H1 (cell line): Measurements from ENCODE around the gene TAF4. TPM values are rescaled to one million over a fixed set of nuclear protein-coding genes. Genes with fewer than 3 reads are reported as not detected.

ENCODE experiments used
- CTCF ChIA-PET: fragments of 300-600 bp; sonication (Branson Sonifier 250); formaldehyde crosslinking; loops from one replicate; lab custom pipeline; 2021; ENCODE audit not compliant: partially characterized antibody; lab: Charles Lee
- POLR2A ChIA-PET: fragments of 300-600 bp; sonication (Branson Sonifier 250); formaldehyde crosslinking; loops from one replicate; lab custom pipeline; 2021; ENCODE audit warnings: inconsistent platforms; ENCODE audit not compliant: partially characterized antibody; lab: Charles Lee
- DNase-seq, 2 experiments: peaks; one replicate each; pipeline versions ENCODE4 v3.0.0 to v3.0.0-alpha.2; 2010 to 2022; ENCODE audit warnings: low spot score in 2 of 2, low read depth in 1 of 2, mixed read lengths in 1 of 2
- FAIRE-seq: peaks from 2 replicates; lab custom pipeline; 2011; peaks lifted over from hg19 to GRCh38; lab: Jason Lieb, UNC
- H2AFZ ChIP-seq: 2 replicates; pipeline ENCODE4 v1.8.1; 2012; ENCODE audit warnings: low read length, inconsistent platforms
- H2AK5ac ChIP-seq: 2 replicates; pipeline ENCODE4 v1.6.1; 2013; ENCODE audit warnings: low read depth, low read length
- H2BK120ac ChIP-seq: replicated peaks from 2 replicates; pipeline ENCODE3; 2013; ENCODE audit warnings: low read depth, low read length, inconsistent platforms
- H2BK12ac ChIP-seq: 2 replicates; pipeline ENCODE4 v1.6.1; 2013; ENCODE audit warnings: low read depth, low read length
- H2BK15ac ChIP-seq: 2 replicates; pipeline ENCODE4 v1.6.1; 2013; ENCODE audit warnings: low read length
- H2BK20ac ChIP-seq: 2 replicates; pipeline ENCODE4 v1.6.1; 2013; ENCODE audit warnings: low read length
- H2BK5ac ChIP-seq: 2 replicates; pipeline ENCODE4 v1.6.1; 2013; ENCODE audit warnings: low read depth, low read length
- H3K14ac ChIP-seq: 2 replicates; pipeline ENCODE4 v1.6.1; 2013; ENCODE audit warnings: inconsistent platforms; ENCODE audit not compliant: insufficient read length
- H3K18ac ChIP-seq: 2 replicates; pipeline ENCODE4 v1.6.1; 2013; ENCODE audit warnings: low read length; ENCODE audit errors: extremely low read depth
- H3K23ac ChIP-seq: 2 replicates; pipeline ENCODE4 v1.6.1; 2013; ENCODE audit warnings: inconsistent platforms; ENCODE audit not compliant: insufficient read length
- H3K23me2 ChIP-seq: 2 replicates; pipeline ENCODE4 v1.6.1; 2013; ENCODE audit warnings: low read depth, low read length
- H3K27ac ChIP-seq: 2 replicates; pipeline ENCODE4 v1.6.1; 2011; ENCODE audit warnings: low read depth, low read length, inconsistent platforms
- H3K27me3 ChIP-seq, 4 experiments: replicated peaks in 1 of 4; 1 replicate in 1 of 4; 2 replicates in 3 of 4; pipeline versions ENCODE4 v1.6.1 to v1.8.1; 2011 to 2013; ENCODE audit warnings: low read length in 3 of 4, mild to moderate bottlenecking in 3 of 4, inconsistent platforms in 2 of 4, mixed read lengths in 2 of 4, moderate library complexity in 1 of 4; ENCODE audit not compliant: control insufficient read depth in 3 of 4, insufficient read depth in 3 of 4; ENCODE audit errors: extremely low read depth in 1 of 4
- H3K36me3 ChIP-seq, 4 experiments: 2 replicates each; pipeline versions ENCODE4 v1.6.1 to v1.8.1; 2011 to 2013; ENCODE audit warnings: mild to moderate bottlenecking in 4 of 4, low read length in 3 of 4, moderate library complexity in 2 of 4, control low read depth in 1 of 4, inconsistent platforms in 1 of 4; ENCODE audit not compliant: insufficient read depth in 4 of 4, control insufficient read depth in 2 of 4
- H3K4ac ChIP-seq: replicated peaks from 2 replicates; pipeline ENCODE3; 2013; ENCODE audit warnings: low read length, low read depth, mixed read lengths, inconsistent platforms; ENCODE audit not compliant: insufficient read length
- H3K4me1 ChIP-seq, 4 experiments: replicated peaks in 1 of 4; 1 replicate in 1 of 4; 2 replicates in 3 of 4; pipeline versions ENCODE4 v1.6.1 to v1.8.1; 2011 to 2013; ENCODE audit warnings: low read length in 3 of 4, inconsistent platforms in 2 of 4, mixed read lengths in 1 of 4; ENCODE audit not compliant: insufficient read depth in 4 of 4, control insufficient read depth in 3 of 4
- H3K4me2 ChIP-seq, 2 experiments: 2 replicates each; pipeline versions ENCODE4 v1.6.1 to v1.8.1; 2011 to 2013; ENCODE audit warnings: low read depth in 2 of 2, low read length in 2 of 2, control low read depth in 1 of 2, inconsistent platforms in 1 of 2, mild to moderate bottlenecking in 1 of 2; ENCODE audit not compliant: insufficient read depth in 1 of 2
- H3K4me3 ChIP-seq, 4 experiments: fragments of 200-600, 300-600 bp in 1 of 4; sonication (generic), shearing (Covaris generic), sonication (Bioruptor Twin) in 1 of 4; 2 replicates each; pipeline versions ENCODE4 v1.5.1 to v1.8.1; 2011 to 2016; ENCODE audit warnings: low read length in 4 of 4, low read depth in 3 of 4, control low read depth in 2 of 4, inconsistent platforms in 2 of 4, mild to moderate bottlenecking in 2 of 4, mixed read lengths in 1 of 4, moderate library complexity in 1 of 4; ENCODE audit not compliant: insufficient read depth in 2 of 4; ENCODE audit errors: extremely low read depth in 1 of 4
- H3K56ac ChIP-seq: replicated peaks from 2 replicates; pipeline ENCODE3; 2013; ENCODE audit warnings: low read depth, mild to moderate bottlenecking, mixed read lengths, low read length, inconsistent platforms; ENCODE audit not compliant: insufficient read length
- H3K79me1 ChIP-seq: 2 replicates; pipeline ENCODE4 v1.6.1; 2013; ENCODE audit warnings: low read depth, low read length, control low read depth
- H3K79me2 ChIP-seq, 2 experiments: 2 replicates each; pipeline versions ENCODE4 v1.6.1 to v1.8.1; 2012 to 2013; ENCODE audit warnings: low read length in 2 of 2, mild to moderate bottlenecking in 2 of 2, inconsistent platforms in 1 of 2; ENCODE audit not compliant: insufficient read depth in 2 of 2, control insufficient read depth in 1 of 2
- H3K9ac ChIP-seq, 4 experiments: replicated peaks in 1 of 4; 1 replicate in 1 of 4; 2 replicates in 3 of 4; pipeline versions ENCODE4 v1.6.1 to v1.8.1; 2011 to 2013; ENCODE audit warnings: low read depth in 3 of 4, low read length in 3 of 4, control low read depth in 2 of 4, mild to moderate bottlenecking in 2 of 4, moderate library complexity in 2 of 4, inconsistent platforms in 1 of 4; ENCODE audit errors: extremely low read depth in 1 of 4
- H3K9me3 ChIP-seq, 2 experiments: 2 replicates each; pipeline versions ENCODE4 v1.6.1 to v1.8.1; 2012 to 2013; ENCODE audit warnings: mild to moderate bottlenecking in 2 of 2, moderate library complexity in 2 of 2, control low read depth in 1 of 2, inconsistent platforms in 1 of 2, low read depth in 1 of 2, low read length in 1 of 2, mixed read lengths in 1 of 2; ENCODE audit not compliant: insufficient read depth in 2 of 2
- H4K20me1 ChIP-seq, 2 experiments: replicated peaks in 1 of 2; 2 replicates each; pipeline versions ENCODE3 to v1.8.1; 2011 to 2013; ENCODE audit warnings: inconsistent platforms in 2 of 2, low read length in 2 of 2, mild to moderate bottlenecking in 1 of 2; ENCODE audit not compliant: insufficient read depth in 2 of 2, control insufficient read depth in 1 of 2
- H4K5ac ChIP-seq: 2 replicates; pipeline ENCODE4 v1.6.1; 2013; ENCODE audit warnings: low read length, low read depth, mixed read lengths, inconsistent platforms; ENCODE audit not compliant: insufficient read length
- H4K8ac ChIP-seq: 2 replicates; pipeline ENCODE4 v1.8.0; 2013; ENCODE audit warnings: mild to moderate bottlenecking, moderate library complexity, low read length, inconsistent platforms; ENCODE audit not compliant: insufficient read depth; ENCODE audit errors: extremely low read depth
- H4K91ac ChIP-seq: replicated peaks from 2 replicates; pipeline ENCODE3; 2013; ENCODE audit warnings: low read length, mixed read lengths, inconsistent platforms; ENCODE audit not compliant: insufficient read length
- KDM5A ChIP-seq: fragments of 200-600 bp; IDR thresholded peaks from 2 replicates; pipeline ENCODE4 v1.7.1; 2012; ENCODE audit warnings: mild to moderate bottlenecking, low read length, inconsistent platforms, mixed read lengths
- RFX5 ChIP-seq: IDR thresholded peaks from 2 replicates; pipeline ENCODE4 v1.6.1; 2011; ENCODE audit warnings: low read depth, low read length, improper control_type of control experiment, borderline replicate concordance
- WGBS, 2 experiments: shearing (Covaris generic) in 1 of 2; methylation state at CpG; one replicate each; pipeline versions ENCODE4 v1.1.6 to v1.1.7; 2013 to 2015; ENCODE audit warnings: low lambda C conversion rate in 2 of 2, mixed read lengths in 2 of 2, inconsistent platforms in 1 of 2, low coverage in 1 of 2, missing lambda C conversion rate in 1 of 2; ENCODE audit not compliant: insufficient replicate concordance in 2 of 2, insufficient coverage in 1 of 2, insufficient read length in 1 of 2; ENCODE audit errors: extremely low coverage in 1 of 2, missing lambda C conversion rate in 1 of 2; 5-methylcytosine and 5-hydroxymethylcytosine counted together
- polyA plus RNA-seq, 7 experiments: library from polyadenylated mRNA; depleted of rRNA in 3 of 7; stranded (reverse) in 5 of 7; unstranded in 2 of 7; fragments of >200 nt in 5 of 7; fragments of 200-250 nt in 2 of 7; gene quantifications; 1 replicate in 5 of 7; 2 replicates in 1 of 7; 4 replicates in 1 of 7; pipeline versions ENCODE4 v1.2.1 to v1.2.3, GENCODE V29; 2011 to 2013; ENCODE audit warnings: missing spikeins in 2 of 7, mixed read lengths in 2 of 7
- total RNA-seq: library from RNA; stranded (reverse); fragmentation: NEBNext Ultra II Directional; extraction: Animal tissue kit (Norgen Biotek cat#: 25700); gene quantifications from 2 replicates; pipeline ENCODE4 v1.2.1, GENCODE V29; 2021

The TAF4 gene
- total and polyA plus RNA-seq, 2 of the 8 experiments (the other 6 are each of a cell fraction or from before 2014, with no cell fraction given): 16.0 to 30.1 TPM

- Histone ChIP-seq H2BK20ac (no peak overlapping the region), H3K18ac (no peak overlapping the region), H4K91ac (no peak overlapping the region), H3K27ac (no peak overlapping the region), H3K23ac (no peak overlapping the region), H3K23me2 (no peaks in the 10 kb centered on the region), H3K56ac (no peak overlapping the region), H2BK120ac (no peak overlapping the region), H3K4ac (no peak overlapping the region), H3K9ac (no peak overlapping the region), H2AFZ (no peak overlapping the region), H2BK15ac (no peak overlapping the region), H2AK5ac (no peak overlapping the region), H4K20me1 (peaks cover 12 to 20% of the 10 kb centered on the region in 2 experiments), H3K27me3 (no peaks in the 10 kb centered on the region), H4K8ac (peak overlapping the region; percentile 73; the same call in 1 of the 2 replicates), H3K9me3 (no peaks in the 10 kb centered on the region), H3K79me1 (peaks cover 6% of the 10 kb centered on the region), H3K4me3 (no peak overlapping the region), H3K4me2 (no peak overlapping the region), H2BK12ac (no peak overlapping the region), H4K5ac (no peak overlapping the region), H2BK5ac (no peak overlapping the region), H3K14ac (no peak overlapping the region), H3K36me3 (peaks cover 16 to 40% (median 33%) of the 10 kb centered on the region in 4 experiments; a peak in 7 of 8 replicates), H3K79me2 (peaks cover 0 to 15% of the 10 kb centered on the region in 2 experiments; a peak in 2 of 4 replicates), H3K4me1 (peaks cover 0 to 2% (median 0%) of the 10 kb centered on the region in 4 experiments; a peak in 3 of 7 replicates)
- DNase-seq (no peak), FAIRE-seq (no peak)
- CTCF ChIA-PET: interaction anchor here (0.7 to 3.3 kb wide), 21 partner anchors 11 to 271 kb away, joined by 3 to 41 read pairs (median 6); partner anchors contain the start of genes LSM14B, PSMA7 and SS18L1
- WGBS, 2 experiments: 96% methylated on average over 22 of the region's 32 CpGs; no CpG with 5 or more reads in 1 of the 2 experiments
- POLR2A ChIA-PET: interaction anchor here (1.4 to 1.9 kb wide), 5 partner anchors 56 to 133 kb away, joined by 5 to 13 read pairs (median 6); partner anchors contain the start of genes PSMA7, SS18L1 and TAF4
- TF ChIP-seq RFX5 (no peak), KDM5A (no peak)
These were observed 55.7 kb downstream of the TAF4 start for GRCh38 chr20:62009869-62010445.
